HG02884 (cell line): ENCODE measurements around the gene PARVG.

Experiments
- ATAC-seq: cut with Tn5 transposase; IDR thresholded peaks from one replicate; pipeline ENCODE4 v1.9.1; 2021; ENCODE audit warnings: mild to moderate bottlenecking, moderate library complexity; ENCODE audit not compliant: unreplicated experiment

PARVG gene, protein sequence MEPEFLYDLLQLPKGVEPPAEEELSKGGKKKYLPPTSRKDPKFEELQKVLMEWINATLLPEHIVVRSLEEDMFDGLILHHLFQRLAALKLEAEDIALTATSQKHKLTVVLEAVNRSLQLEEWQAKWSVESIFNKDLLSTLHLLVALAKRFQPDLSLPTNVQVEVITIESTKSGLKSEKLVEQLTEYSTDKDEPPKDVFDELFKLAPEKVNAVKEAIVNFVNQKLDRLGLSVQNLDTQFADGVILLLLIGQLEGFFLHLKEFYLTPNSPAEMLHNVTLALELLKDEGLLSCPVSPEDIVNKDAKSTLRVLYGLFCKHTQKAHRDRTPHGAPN

DNA sequence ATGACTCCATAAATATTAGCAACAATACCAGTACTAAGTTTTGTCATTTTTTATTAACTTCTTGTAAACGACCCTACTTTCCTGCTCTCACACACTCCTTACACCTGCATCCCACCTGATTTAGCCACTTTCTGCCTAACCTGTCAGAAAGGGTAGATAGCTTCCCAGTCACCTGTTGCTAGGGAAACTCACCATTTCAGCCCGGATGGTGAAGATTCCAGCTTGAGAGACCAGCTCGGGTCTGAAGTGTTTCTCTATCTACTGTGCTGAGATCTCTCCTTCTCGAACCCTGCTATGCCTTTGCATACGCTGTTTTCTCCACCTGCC lies at the start of gene PARVG:
Gene PARVG (plus strand): TSS at position 220 of the 327 bp plus-strand sequence. CDS start 2,405 bp downstream, outside the sequence.
- ATAC-seq, result no peak

DNA sequence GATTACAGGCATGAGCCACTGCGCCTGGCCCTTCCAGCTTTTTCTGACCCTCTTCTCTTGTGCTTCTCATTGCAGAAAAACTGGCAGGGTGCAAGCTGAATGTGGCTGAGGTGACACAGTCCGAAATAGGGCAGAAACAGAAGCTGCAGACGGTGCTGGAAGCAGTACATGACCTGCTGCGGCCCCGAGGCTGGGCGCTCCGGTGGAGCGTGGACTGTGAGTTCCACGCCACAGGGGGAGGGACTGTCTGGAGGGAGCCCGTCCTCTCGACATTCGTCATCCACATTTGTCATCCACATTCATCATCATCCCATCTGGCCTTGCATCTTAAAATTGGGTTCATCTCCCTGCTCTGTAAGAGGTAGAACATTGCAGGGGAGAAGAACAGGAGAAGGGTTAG lies 49.3 kb upstream of the PARVG start:
- ATAC-seq, result no peak

DNA sequence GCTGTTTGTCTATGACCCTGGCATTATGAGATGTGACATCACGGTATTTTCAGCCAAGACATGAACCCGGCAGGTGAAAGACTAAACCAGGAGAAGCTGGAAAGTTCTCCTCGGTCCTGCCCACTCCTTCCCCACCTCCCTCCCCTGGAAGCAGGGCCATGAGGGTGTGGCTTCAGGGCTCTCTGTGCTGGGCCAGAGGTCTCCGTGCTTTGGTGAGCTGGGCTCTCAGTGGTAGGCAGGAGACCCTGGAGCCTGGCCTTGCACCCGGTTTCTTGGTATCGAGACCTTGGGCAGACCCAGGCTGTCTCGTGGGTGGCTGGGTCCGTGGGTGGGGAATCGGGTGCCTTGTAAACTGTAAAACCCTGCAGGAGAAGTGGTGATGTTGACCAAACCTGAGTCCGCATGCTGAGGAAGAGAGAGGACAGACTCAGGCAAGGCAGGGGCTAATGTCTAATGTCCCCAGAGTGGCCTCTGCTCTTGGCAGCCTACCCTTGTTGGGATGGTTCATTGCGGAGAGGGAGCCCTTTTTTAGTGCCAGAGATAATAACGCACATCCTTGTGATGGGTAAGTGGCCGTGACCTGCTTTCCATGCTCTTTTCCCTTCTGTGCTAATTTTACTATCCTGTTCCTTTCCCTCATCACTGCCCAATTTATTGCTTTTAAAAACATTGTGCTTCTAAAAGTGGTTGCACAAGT lies 48.6 kb upstream of the PARVG start:
- no peak for ATAC-seq

DNA sequence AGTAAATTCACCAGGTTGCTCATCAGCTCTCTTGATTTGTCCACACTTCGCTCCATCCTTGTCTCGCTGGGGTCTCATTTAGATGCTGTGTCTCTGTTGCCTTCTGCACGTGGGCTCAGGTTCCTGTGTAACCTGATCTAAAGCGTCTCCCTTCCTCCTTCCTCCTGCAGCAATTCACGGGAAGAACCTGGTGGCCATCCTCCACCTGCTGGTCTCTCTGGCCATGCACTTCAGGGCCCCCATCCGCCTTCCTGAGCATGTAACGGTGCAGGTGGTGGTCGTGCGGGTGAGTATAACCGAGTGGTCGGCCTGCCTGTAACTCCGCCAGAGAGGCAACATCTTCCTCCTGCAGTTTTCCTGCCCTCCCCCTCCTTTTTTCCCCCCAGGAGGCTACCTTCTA lies 48.0 kb upstream of the PARVG start:
- no peak for ATAC-seq

DNA sequence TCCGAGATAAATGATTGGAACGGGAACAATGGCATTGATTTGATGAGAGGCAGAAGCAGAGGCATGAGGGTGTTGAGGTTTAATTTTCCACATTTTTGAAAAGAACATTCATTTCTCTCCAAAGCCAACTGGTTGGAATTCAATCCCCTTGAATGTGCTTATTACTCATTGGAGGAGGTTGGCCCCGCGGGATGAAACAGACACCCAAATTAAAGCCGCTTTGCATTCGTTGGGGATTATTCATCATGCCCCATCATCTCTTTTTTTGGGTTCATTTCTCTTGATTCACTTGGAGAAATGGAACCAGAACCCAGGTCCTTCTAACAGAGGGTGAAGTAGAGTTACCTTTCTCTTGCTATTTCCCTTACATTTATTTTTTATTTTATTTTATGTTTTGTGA lies 47.6 kb upstream of the PARVG start:
- no peak for ATAC-seq

DNA sequence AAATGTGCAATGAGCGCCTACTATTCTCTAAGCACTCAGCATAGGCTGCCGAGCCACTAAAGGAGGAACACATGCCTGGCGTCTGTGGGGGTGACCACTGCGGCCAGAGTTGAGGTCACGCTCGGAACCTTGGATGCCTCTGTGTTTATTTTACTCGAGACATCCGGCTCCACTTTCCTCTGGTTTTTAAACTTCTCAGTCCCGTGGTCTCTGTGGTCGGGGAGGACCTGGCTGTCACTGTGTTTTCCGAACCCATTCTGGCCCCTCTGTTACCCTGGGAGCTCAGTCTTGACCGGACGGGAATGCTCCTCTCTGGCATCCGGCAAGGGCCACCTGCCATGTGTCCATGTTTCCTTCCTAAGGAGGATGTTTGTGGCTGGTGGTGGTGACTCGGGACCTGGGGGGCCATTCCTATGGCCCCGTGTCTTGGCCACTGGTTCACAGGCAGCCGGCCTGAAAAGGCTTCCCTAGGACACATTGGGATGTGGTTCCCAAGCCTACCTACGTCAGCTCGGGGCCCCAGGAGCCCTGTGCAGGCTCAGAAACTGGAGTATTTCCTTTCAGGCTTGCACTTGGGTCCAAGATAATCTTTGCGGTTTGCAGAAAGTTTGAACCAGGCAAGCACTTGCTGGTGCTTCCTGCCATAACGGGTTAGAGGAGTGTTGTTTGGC lies 46.7 kb upstream of the PARVG start:
- ATAC-seq, result no peak

DNA sequence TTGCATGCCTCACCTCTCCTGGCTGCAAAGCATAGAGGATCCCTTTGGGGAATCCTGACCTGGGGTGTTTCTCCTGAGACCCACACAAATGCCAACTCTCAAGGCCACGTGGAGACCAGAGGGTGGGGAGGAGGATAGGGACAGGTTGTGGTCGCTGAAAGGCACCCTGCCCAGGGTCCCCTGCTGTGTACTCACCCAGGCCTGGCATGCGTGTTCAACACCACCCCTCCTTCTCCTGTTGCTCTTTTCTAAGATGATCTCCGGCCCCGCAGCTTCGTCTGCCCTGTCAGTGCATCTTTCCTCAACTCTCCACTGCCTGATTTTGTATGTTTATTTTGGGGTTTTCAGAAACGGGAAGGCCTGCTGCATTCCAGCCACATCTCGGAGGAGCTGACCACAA lies 44.6 kb upstream of the PARVG start:
- no peak for ATAC-seq

DNA sequence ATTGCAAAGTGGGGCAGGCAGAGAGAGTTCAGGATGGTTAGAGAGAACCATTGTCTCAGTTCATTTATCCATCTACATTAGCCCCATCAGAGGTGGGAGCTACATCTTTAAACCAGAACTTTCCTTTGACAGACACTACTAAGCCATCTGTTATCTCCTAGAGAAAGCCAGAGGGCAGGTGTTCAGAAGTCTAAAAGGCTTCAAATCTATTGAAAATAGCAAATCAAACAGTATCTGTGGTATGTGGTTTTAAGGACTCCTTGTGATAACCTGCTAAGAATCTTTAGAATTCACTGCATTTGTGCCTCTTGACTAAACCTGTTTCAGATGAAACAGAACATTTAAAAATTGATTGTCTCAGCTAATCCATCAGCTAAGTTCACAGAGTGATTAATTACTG lies 43.9 kb upstream of the PARVG start:
- no peak for ATAC-seq

DNA sequence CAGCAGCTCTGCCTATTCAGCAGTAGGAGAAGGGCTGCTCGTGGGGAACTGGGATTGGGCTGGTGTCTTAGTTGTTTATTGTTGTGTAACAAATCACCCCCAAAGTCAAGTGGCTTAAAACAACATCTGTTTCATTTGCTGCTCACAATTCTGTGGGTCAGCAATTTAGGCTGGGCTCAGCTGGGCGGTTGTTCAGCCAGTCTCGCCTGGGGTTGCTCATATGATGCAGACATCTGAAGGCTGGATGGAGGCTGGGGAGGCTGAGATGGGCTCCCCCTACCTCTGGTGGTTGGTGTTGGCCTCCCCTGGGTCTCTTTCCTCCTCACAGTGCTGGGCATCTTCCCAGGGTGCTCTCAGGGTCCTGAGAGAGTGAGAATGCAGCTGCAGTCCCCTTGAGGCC lies 43.3 kb upstream of the PARVG start:
- no peak for ATAC-seq

DNA sequence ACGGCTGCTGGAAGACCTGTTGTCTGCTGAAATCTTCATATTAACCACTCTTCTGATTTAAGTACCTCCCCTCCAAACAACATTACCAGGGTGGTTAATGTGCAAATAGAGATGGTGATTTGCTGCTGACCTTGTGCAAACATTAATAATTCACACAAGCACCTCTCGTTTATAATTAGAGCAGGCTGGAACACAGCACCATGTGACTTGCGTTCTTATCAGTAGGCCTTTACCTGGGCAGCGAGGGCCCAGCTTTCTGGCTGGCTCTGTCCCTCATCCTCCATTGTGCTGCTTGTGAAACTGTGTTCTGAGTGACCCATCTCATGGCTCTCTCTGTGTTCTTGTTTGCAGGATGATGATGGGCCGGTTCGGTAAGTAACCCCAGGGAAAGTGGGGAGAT lies 41.0 kb upstream of the PARVG start:
- ATAC-seq, result no peak

DNA sequence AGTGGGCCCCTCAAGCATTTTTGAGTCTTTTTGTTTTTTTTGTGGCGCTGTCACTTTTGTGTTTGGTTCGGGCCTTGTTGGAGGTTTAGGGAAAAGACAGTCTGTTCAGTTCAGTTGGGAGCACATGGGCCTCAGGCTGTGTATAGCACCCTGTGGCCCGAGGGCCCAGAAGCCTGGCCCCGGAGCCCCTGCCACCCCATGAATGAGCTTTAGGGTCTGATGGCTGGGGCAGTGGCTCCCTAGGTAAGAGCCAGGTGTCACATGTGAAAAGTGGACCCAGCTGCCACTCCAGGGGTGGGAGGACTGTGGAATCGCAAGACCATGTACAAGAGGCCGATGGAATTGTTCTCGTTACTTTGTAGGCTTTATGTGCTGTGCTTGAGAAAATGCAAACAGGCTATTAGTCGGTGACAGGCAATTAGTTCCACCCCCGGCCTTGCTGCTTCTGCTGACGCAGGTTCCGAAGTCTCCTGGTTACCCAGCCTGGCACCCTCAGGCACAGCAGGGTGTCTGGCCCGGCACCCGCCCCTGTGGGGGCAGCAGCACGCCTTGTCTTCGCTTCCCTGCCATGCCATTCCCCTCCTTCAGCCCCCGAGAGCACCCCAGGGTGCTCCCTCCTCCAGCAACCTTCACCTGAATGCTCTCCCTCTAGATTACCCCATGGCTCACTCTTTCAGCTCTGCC lies 38.2 kb upstream of the PARVG start:
- ATAC-seq, result no peak

DNA sequence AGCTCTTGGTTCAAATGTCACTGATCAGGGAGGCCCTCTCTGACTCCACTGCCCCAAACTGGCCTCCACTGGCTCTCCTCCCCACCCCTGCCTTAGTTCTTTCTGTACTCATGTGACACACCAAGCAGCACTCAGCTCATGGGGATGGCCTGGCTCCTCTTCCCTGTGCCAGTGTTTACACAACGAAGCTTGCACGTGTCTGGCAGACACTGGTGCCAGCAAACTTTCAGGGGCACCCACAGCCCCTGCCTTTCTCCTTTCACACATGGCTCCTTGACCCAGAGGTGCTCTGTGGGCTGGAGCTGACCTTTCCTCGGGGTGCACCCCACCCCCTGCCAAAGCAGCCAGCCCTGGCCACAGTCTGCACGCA lies 37.6 kb upstream of the PARVG start:
- no peak for ATAC-seq

DNA sequence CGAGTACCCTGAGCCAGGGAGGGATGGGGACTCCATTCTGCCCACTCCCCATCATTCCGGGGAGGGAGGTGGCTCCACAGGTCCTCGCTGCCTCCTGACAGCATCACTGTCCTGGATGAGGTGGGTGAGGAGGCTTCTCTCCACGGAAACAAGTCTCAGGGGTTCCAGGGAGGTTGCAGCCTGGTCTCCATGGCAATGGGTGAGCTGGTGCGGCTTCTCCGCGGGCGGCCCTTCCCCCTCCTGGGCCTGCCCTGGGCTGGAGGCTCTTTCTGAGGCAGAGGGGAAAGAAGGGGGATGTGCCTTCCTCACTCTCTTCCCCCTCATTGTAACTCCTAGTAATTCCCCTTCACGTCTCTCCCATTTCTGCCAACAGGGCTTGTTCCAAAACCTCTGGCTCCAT lies 37.1 kb upstream of the PARVG start:
- no peak for ATAC-seq

DNA sequence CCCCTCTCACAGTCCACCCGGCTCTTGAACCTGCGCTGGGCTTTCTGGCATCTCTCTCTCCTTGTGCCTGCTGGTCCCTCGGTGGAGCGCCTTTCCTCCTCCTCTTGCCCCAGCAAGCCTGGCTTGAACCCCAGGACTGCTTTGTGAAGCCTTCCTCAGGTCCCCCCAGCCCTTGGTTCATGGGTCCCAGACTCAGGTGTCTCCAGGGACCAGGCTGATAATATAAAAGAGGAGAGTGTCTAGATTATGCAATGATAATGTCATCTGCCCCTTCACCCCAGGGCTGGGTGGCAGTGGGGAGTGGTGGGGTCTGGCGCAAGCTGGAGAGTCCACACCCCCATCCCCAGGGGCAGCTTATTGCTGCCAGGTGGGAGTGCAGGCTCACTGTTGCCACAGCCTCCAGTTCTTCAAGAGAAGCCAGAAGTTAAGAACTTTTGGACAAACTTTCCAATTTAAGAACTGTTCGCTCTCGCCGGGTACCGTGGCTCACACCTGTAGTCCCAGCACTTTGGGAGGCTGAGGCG lies 36.6 kb upstream of the PARVG start:
- no peak for ATAC-seq

DNA sequence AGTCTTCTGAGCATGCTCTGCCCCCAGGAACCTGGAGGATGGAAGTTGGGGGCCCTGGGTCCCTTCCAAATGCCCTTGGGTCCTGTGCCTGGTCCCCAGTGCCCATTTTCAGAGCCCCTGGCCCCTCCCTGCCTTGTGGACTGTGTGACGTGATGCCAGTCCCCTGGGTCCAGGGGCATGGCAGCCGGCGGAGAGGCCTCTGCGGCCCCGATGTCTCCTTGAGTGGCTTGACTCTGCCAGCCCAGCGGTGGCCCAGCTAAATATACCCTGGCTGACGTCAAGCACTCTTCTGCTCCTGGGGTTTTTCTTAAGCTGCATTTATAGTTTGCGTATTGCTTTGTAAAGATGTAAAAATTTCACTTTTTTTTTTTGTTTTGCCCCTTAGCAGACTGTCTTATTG lies 35.2 kb upstream of the PARVG start:
- no peak for ATAC-seq

DNA sequence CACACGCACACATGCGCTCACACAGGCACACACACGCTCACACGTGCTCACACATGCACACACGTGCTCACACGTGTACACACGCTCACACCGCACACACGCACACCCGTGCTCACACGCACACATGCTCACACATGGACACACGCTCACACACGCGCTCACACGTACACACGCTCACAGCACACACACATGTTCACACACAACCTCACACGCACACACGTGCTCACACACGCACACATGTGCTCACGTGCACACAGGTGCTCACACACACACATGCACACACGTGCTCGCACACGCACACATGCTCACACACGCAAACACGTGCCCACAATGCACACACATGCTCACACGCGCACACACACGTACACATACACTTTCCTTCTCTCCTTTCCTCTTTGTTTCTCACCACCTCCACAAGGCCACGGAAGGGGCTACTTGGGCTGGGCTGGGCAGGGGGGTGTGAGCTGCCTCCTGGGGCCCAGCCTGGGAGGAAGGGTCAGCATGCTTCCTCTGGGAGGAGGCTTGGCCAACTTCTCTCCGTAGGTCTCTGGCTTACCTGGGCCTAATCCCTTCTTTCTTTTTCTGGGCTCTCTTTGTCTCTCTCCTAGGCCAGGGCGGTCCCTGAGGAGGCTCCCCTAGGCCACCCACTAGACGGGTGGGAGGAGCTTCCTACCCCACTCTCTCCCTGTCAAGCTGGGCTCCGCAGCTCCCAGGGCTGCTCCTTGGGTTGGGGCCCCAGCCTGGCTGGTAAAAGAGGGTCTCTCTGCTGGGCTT lies 34.5 kb upstream of the PARVG start:
- no peak for ATAC-seq

DNA sequence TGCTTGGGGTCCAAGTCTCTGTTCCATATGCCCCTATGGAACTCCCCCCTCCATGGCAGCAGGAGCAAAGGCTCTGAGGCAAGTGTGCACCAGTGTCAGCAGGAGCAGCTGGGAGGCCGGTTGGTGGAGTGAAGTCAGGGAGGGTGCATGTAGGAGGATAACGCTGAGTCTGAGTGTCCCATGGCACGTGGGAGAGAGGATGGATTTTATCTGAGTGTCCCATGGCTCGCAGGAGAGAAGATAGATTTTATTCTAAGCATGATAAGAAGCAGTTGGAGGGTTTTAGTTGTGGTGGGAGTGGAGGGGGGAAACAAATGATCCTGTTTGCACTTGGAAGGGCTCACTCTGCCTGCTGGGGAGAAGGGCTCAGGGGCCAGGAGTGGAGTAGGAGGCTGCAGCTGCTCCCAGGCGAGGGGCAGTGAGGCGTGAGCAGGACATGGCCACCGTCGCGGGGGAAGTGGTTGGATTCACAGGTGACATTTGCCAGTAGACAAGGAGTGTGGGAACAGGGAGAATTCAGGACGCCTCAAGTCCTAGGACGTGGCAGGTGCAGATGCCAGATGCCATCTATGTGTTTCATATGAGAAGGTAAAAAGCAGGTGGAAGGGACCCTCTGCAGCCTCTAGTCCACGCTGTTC lies 33.6 kb upstream of the PARVG start:
- no peak for ATAC-seq

DNA sequence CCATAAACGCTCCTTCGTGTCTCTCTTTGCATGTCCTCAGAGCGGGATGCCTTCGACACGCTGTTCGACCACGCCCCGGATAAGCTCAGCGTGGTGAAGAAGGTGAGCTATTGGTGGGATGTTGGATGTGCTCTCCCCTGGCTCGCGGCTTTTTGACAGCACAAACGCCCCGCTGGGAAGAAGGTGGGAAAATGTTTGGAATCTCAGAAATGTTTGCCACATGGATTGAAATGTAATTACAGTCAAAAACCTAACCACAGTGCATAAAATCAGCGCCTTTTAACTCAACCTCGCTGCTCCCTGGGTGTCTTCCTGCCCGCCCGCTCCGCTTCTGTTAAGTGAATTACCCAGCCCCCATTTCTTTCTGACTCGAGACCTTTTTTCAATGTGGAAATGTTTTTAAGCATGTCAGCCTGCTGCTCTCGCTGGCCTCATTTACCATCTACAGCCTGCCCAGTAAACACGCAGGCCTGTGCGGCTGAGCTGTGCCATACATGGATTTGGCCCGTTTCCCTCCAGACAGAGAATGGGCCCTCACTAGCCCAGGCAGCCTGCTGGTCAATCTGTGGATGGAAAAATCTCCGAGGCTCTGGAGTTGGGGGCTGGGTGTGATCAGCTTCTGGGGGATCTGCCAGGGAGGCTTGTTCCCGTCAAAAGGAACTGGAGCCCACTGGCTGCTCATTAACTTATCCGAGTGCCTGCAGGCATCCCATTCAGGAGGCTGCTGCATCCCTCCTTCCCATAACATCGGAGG lies 32.7 kb upstream of the PARVG start:
- no peak for ATAC-seq

DNA sequence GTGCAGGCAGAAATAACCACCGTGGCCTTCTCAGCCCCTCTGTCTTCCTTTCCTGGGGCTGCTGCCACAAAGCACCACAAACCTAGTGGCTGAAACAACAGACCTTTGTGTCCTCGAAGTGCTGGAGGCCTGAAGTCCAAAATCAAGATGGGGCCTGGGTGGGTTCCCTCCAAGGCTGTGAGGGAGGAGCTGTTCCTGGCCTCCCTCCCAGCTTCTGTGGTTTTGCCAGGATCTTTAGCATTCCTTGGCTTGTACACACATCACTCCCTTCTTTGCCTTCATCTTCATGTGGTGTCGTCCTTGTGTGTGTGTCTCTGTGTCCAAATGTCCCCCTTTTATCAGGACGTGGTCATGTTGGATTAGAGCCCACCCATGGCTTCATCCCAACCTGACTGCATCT lies 29.0 kb upstream of the PARVG start:
- no peak for ATAC-seq

DNA sequence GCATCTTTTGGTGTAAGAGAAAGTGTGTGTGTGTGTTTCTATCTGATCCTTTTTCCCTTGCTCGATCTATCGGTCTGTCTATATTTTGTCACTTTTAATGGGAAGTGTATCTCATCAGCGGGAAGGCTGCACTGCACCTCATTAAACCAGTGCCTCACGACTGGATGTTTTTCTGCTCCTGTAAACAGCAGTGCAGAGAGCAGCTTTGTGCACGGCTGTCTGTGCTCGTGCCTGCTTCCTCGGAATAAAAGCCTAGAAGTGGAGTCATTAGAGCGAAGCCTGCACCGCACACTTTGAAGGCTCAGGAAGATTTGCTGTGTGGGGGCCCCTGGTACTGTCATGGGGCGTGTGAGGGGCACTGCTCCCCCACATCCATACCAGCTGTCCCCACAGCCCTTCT lies 27.0 kb upstream of the PARVG start:
- ATAC-seq, result no peak
